ENCODE data around the gene SLC45A2.
"Not testable (repeated sequence)": the region's sequence is repeated elsewhere in the genome, so short reads cannot be mapped to it uniquely, and the experiment has no call there.

Gene SLC45A2

GRCh38 chr5:33964132-33964700 is 20.3 kb downstream of the SLC45A2 start:
- DNase-seq: no peak

- no peak for DNase-seq
Measured at GRCh38 chr5:33958176-33958575, 26.3 kb downstream of the SLC45A2 start.

DNA sequence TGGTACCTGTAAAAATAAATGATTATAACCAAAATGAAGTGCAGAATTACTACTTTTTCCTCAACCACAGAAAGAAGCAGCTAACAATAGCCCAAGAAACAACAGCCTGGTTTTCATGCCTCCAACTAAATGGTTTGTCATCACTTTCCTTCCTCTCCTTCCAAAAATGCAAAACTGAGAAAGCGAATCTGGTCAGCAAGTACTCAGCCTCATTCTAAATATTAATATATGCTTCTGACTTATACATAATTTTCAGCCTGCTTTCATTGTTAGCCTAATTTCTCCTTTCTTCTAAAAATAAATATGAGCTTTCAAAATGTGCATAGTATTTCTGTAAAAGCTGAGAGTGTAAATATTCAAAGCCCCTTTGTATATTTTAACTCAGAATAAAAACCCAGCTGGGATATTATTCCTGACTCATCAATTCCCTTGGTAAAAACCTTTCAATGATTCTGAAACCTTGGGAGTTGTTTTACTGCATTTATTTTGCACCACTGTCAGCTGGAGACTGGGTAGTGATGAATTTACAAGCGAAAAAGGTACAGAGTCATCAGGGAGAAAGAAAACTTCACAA is 26.8 kb downstream of the SLC45A2 start:
- DNase-seq: no peak

- not testable (repeated sequence) for DNase-seq
Measured at GRCh38 chr5:33952175-33952574, 32.3 kb downstream of the SLC45A2 start.

DNA sequence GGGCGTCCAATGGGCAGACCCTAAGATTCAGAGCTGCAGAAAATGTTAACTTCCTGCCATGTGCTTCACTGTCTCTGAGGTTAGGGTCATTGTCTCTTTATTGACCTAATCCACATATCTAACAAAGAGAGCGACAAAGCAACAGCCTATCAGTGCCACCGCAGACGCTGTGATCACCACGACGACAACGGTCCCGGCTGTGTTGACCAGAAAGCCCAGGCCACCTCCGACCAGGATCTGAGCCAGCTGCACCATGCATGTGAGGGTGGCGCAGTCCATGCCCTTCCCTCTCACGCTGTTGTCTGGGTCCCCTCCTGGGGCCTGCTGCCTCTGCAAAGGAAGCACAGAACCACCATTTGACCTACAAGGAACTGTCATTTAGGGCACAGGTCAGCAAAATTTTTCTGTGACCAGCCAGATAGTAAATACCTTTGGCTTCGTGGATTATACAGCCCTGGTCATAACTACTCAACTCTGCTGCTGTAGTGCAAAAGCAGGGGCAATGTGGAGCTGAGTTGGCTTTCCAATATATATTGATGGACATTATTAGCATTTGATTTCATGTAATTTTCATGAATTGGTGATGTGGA is 39.9 kb downstream of the SLC45A2 start:
- DNase-seq: no peak

DNA sequence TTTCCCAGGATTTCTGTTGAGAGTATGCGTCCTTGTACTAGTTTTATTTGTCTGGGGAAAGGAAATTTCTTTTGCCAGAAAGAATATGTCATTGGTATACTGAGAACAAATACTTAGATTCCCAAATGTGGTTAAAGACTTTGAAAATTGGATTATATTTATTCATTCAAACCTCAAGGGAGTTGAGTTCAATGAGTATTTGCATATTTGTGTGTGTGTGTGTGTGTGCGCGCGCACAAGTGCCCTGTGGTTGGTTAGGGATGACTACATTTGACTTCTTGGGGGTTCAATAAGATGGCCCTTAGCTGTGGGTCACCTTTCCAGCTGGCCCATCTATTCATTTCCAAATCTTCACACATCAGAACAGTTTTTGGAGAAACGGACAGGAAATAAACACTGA is 43.4 kb downstream of the SLC45A2 start:
- DNase-seq: no peak

- DNase-seq: peak; percentile 9
Measured at GRCh38 chr5:33939556-33940262, 44.8 kb downstream of the SLC45A2 start.

- DNase-seq: no peak
Measured at GRCh38 chr5:33938881-33939280, 45.6 kb downstream of the SLC45A2 start.

- no peak for DNase-seq
Measured at GRCh38 chr5:33938507-33938796, 46.0 kb downstream of the SLC45A2 start.

GRCh38 chr5:33937707-33938506 is 46.6 kb downstream of the SLC45A2 start:
- no peak for DNase-seq

GRCh38 chr5:33937017-33937706 is 47.3 kb downstream of the SLC45A2 start:
- no peak for DNase-seq

DNA sequence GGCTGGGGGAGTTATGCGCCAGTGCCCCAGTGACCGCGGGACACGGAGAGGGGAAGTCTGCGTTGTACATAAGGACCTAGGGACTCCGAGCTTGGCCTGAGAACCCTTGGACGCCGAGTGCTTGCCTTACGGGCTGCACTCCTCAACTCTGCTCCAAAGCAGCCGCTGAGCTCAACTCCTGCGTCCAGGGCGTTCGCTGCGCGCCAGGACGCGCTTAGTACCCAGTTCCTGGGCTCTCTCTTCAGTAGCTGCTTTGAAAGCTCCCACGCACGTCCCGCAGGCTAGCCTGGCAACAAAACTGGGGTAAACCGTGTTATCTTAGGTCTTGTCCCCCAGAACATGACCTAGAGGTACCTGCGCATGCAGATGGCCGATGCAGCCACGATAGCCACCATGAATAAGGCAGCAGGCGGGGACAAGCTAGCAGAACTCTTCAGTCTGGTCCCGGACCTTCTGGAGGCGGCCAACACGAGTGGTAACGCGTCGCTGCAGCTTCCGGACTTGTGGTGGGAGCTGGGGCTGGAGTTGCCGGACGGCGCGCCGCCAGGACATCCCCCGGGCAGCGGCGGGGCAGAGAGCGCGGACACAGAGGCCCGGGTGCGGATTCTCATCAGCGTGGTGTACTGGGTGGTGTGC is 48.0 kb downstream of the SLC45A2 start, which contains the start of gene RXFP3:
Gene RXFP3, plus strand, starts transcription at position 6 of the 636 bp plus-strand sequence. Its CDS starts 355 bp downstream, at position 361.
- DNase-seq: peak; percentile 41

DNA sequence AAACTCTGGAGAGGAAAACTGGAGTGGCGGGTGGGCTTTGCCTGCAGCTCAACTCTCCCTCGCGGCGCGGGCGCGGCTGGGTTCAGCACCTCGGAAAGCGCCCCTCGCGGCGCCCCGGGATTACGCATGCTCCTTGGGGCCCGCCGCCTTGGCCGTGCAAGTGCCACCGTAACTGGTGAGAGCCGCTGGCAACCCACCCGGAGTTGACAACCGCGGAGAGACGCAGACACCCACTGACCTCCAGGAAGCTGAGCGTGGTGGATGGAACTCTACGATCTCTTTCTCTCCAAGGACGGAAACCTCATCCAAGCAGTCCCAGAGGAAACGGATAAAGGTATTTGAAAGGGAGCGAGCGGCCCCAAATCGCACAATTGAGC is 48.5 kb downstream of the SLC45A2 start:
- peak; percentile 69 for DNase-seq

DNA sequence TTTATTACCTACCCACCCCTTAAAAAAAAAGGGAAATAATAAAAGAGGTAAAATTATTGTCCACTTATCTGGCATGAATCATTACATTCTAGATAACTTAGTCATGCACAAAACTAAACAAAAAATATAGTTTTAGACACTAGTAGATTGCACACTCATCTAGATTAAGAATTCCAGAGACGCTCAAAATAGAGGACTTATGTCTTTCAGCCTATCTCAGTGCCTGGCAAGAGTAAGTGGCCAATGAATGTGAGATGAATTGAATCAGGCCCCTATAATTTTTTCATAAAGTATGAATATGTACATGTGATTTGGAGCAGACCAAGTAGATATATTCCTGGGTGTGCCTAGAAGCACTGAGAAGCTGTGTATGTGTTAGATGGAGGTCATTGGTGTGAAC is 50.3 kb downstream of the SLC45A2 start:
- DNase-seq: peak; percentile 68

- no peak for DNase-seq
Measured at GRCh38 chr5:33933723-33934169, 50.7 kb downstream of the SLC45A2 start.

- DNase-seq: no peak
Measured at GRCh38 chr5:33931136-33931535, 53.4 kb downstream of the SLC45A2 start.

- peak; percentile 72 for DNase-seq
Measured at GRCh38 chr5:33929925-33930690, 54.4 kb downstream of the SLC45A2 start.

- DNase-seq: no peak
Measured at GRCh38 chr5:33928283-33928682, 56.2 kb downstream of the SLC45A2 start.

DNA sequence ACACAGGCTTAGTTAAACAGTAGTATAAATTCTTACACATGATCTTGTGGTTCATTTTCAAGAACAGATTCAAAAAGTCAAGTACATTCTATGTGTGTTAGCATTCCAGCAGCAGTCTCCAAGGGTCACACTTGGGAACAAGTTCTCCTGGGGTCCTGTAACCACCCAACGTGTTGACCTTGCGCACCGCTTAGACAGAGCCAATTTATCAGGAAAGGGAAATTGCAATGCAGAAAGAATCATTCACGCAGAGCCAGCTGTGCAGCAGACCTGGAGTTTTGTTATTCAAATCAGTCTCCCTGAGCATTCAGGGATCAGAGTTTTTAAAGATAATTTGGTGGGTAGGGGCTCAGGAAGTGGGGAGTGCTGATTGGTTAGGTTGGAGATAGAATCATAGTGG is 56.8 kb downstream of the SLC45A2 start:
- DNase-seq: no peak

DNA sequence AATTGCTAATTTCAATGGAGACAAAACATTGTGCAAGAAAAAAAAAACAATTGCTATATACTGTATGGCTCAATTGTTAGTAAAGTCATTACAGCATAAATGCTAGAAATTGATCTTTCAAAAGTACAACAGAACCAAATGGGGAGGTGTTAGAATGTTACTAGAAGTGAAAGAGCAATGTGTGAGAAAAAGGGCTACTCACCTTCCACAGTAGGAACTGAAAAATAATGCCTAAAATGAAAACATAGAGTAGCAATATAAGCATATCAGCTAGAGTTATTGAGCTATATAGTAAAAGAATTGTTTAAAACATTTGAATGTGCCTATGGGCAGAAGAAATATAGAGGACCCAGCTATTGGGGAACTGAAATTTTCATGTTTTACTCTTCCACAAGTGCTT is 59.2 kb downstream of the SLC45A2 start:
- DNase-seq: no peak

- DNase-seq: no peak
Measured at GRCh38 chr5:33921002-33921401, 63.5 kb downstream of the SLC45A2 start.
